A673 (cell line): ENCODE results near the gene MVB12B. TPM values are rescaled to one million over a fixed set of nuclear protein-coding genes. Genes with fewer than 3 reads are reported as not detected.

Experiments used
- BruUV-seq: library from RNA; stranded (reverse); fragments of 400-500 nt; replicated peaks from 2 replicates; lab custom pipeline; 2021; lab: Mats Ljungman, UMichigan
- CTCF ChIA-PET: fragments of 300-600 bp; sonication (Branson Sonifier 250); formaldehyde crosslinking; loops from one replicate; lab custom pipeline; 2022; ENCODE audit warnings: antibody characterized with exemption; lab: Charles Lee
- POLR2A ChIA-PET: fragments of 300-600 bp; sonication (Branson Sonifier 250); formaldehyde crosslinking; loops from one replicate; lab custom pipeline; 2022; ENCODE audit warnings: antibody characterized with exemption; ENCODE audit not compliant: low non-redundant PET; lab: Charles Lee
- DNase-seq: peaks from one replicate; pipeline ENCODE4 v3.0.0-alpha.2; 2015; ENCODE audit warnings: low spot score
- H3K27ac ChIP-seq: fragments of 200-600 bp; sonication (generic); 2 replicates; pipeline ENCODE4 v1.5.1; 2016; ENCODE audit warnings: mixed run types, low read depth, mild to moderate bottlenecking, mixed read lengths, antibody characterized with exemption, low read length; ENCODE audit not compliant: poor library complexity, severe bottlenecking
- H3K27me3 ChIP-seq: fragments of 200-600 bp; sonication (generic); replicated peaks from 2 replicates; pipeline ENCODE4 v1.6.1; 2017; ENCODE audit warnings: mixed run types, low read depth, mild to moderate bottlenecking, mixed read lengths, antibody characterized with exemption, low read length; ENCODE audit not compliant: insufficient read depth, poor library complexity
- H3K36me3 ChIP-seq: fragments of 200-600 bp; sonication (generic); 2 replicates; pipeline ENCODE4 v1.6.1; 2016; ENCODE audit warnings: mixed run types, mild to moderate bottlenecking, mixed read lengths, antibody characterized with exemption, low read length; ENCODE audit not compliant: insufficient read depth, poor library complexity, severe bottlenecking
- H3K4me1 ChIP-seq: fragments of 200-600 bp; sonication (generic); 2 replicates; pipeline ENCODE4 v1.6.1; 2017; ENCODE audit warnings: mixed run types, mild to moderate bottlenecking, mixed read lengths, antibody characterized with exemption, low read length; ENCODE audit not compliant: insufficient read depth, poor library complexity, severe bottlenecking
- H3K4me3 ChIP-seq: fragments of 200-600 bp; sonication (generic); 2 replicates; pipeline ENCODE4 v1.5.1; 2016; ENCODE audit warnings: low read depth, mixed run types, mild to moderate bottlenecking, mixed read lengths, low read length; ENCODE audit not compliant: poor library complexity, severe bottlenecking
- H3K9me3 ChIP-seq: fragments of 200-600 bp; sonication (generic); 2 replicates; pipeline ENCODE4 v1.6.1; 2016; ENCODE audit warnings: mixed run types, low read depth, mild to moderate bottlenecking, mixed read lengths, antibody characterized with exemption, low read length; ENCODE audit not compliant: poor library complexity, severe bottlenecking
- CTCF ChIP-seq: fragments of 300-800, 200-600 bp; sonication (generic); conservative IDR thresholded peaks from 2 replicates; pipeline ENCODE4 v1.5.1; 2017; ENCODE audit warnings: low read depth, mild to moderate bottlenecking, antibody characterized with exemption, low read length, moderate library complexity, mixed read lengths
- EZH2 ChIP-seq: fragments of 200-600 bp; sonication (generic); IDR thresholded peaks from 2 replicates; pipeline ENCODE4 v1.6.1; 2017; ENCODE audit warnings: borderline replicate concordance, low read depth, mild to moderate bottlenecking, mixed read lengths, antibody characterized with exemption, low read length; ENCODE audit not compliant: poor library complexity, severe bottlenecking
- intact Hi-C: fragments of 100-400 bp; cut with micrococcal nuclease; formaldehyde crosslinking; loops from one replicate; pipeline ENCODE4 v1.10.0; 2022; ENCODE audit not compliant: unreplicated experiment
- total RNA-seq: library from RNA; stranded (reverse); gene quantifications from 2 replicates; pipeline ENCODE4 v1.2.3, GENCODE V29; 2021

MVB12B gene
- total RNA-seq, 1 experiment from 2014 or later = 12.3 TPM

- POLR2A ChIA-PET = no interaction called here
- Histone ChIP-seq H3K4me1 (no peaks in the 10 kb centered on the region), H3K4me3 (no peak overlapping the region), H3K36me3 (no peaks in the 10 kb centered on the region), H3K27me3 (peaks cover under 1% of the 10 kb centered on the region), H3K9me3 (no peaks in the 10 kb centered on the region), H3K27ac (no peak overlapping the region)
- TF ChIP-seq CTCF = no peak
- no peak for TF ChIP-seq EZH2
- CTCF ChIA-PET = no interaction called here
- intact Hi-C loops = no loop called here
- no peak for DNase-seq
- BruUV-seq = no TSS peak
Measured at GRCh38 chr9:126526218-126527108, 199.8 kb downstream of the MVB12B start.

GRCh38 chr9:126527109-126527825 lies 200.6 kb downstream of the MVB12B start:
- no peak for TF ChIP-seq CTCF
- TF ChIP-seq EZH2 = no peak
- Histone ChIP-seq H3K4me1 (no peaks in the 10 kb centered on the region), H3K9me3 (no peaks in the 10 kb centered on the region), H3K27ac (no peak overlapping the region), H3K4me3 (no peak overlapping the region), H3K27me3 (no peaks in the 10 kb centered on the region), H3K36me3 (no peaks in the 10 kb centered on the region)
- intact Hi-C loops = no loop called here
- DNase-seq = no peak
- POLR2A ChIA-PET = no interaction called here
- CTCF ChIA-PET = no interaction called here
- no TSS peak for BruUV-seq

GRCh38 chr9:126528111-126528510 lies 201.5 kb downstream of the MVB12B start:
- ChIA-PET CTCF (no interaction called here), POLR2A (no interaction called here)
- intact Hi-C loops = no loop called here
- no peak for TF ChIP-seq CTCF
- no peak for TF ChIP-seq EZH2
- BruUV-seq = no TSS peak
- Histone ChIP-seq H3K4me3 (no peak overlapping the region), H3K27me3 (no peaks in the 10 kb centered on the region), H3K9me3 (no peaks in the 10 kb centered on the region), H3K27ac (no peak overlapping the region), H3K4me1 (no peaks in the 10 kb centered on the region), H3K36me3 (no peaks in the 10 kb centered on the region)
- DNase-seq = no peak
